ENCODE results near the gene FAM168A.

FAM168A gene

GRCh38 chr11:73637012-73637411, 39.1 kb upstream of the FAM168A start:
- no peaks in the 10 kb centered on the region; the same call in 1 of the 2 replicates for H3K9me3 ChIP-seq (ENCODE audit: insufficient read depth, low read length)
- no peak overlapping the region for H3K4me3 ChIP-seq (ENCODE audit: insufficient read length, low read depth)
- TF ChIP-seq YY1 (IDR thresholded peaks at IDR 0.05; ENCODE audit: insufficient read depth, insufficient read length) (no peak), SUZ12 (IDR thresholded peaks at IDR 0.05; ENCODE audit: extremely low read depth, insufficient read depth, insufficient read length) (no peak), ZNF274 (IDR thresholded peaks at IDR 0.05; ENCODE audit: low read depth, low read length) (no peak)
- no peak overlapping the region for H3K9ac ChIP-seq (ENCODE audit: insufficient read length, low read depth)
- DNase-seq (ENCODE audit: low read depth, low spot score) = no peak
- no peaks in the 10 kb centered on the region for H3K27me3 ChIP-seq (ENCODE audit: insufficient read depth, insufficient read length)
- no peaks in the 10 kb centered on the region for H3K4me1 ChIP-seq (ENCODE audit: insufficient read depth, insufficient read length)
- H3K36me3 ChIP-seq (ENCODE audit: insufficient read depth, insufficient read length, low read length) = no peaks in the 10 kb centered on the region

DNA sequence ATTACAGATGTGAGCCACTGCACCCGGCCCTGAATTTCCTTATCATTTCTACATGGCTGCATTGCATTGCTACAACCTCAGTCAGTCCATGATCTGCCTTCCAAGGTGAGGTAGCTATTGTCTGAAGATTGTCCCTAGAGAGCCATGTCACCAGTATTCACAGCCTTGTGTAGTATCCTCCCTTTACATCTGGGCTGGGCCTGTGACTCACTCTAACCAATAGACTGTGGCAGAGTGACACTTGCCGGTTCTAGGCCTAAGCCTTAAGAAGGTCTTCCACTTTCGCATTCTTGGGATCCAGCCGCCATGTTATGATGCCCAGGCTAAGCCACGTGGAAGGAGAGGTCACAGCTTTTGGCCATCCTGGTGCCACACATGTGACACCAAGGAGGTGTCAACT, 38.3 kb upstream of the FAM168A start:
- TF ChIP-seq YY1 (IDR thresholded peaks at IDR 0.05; ENCODE audit: insufficient read depth, insufficient read length) = no peak
- no peak for TF ChIP-seq ZNF274 (IDR thresholded peaks at IDR 0.05; ENCODE audit: low read depth, low read length)
- no peak for TF ChIP-seq SUZ12 (IDR thresholded peaks at IDR 0.05; ENCODE audit: extremely low read depth, insufficient read depth, insufficient read length)
- Histone ChIP-seq H3K9ac (ENCODE audit: insufficient read length, low read depth) (no peak overlapping the region), H3K4me3 (ENCODE audit: insufficient read length, low read depth) (no peak overlapping the region), H3K36me3 (ENCODE audit: insufficient read depth, insufficient read length, low read length) (no peaks in the 10 kb centered on the region), H3K27me3 (ENCODE audit: insufficient read depth, insufficient read length) (no peaks in the 10 kb centered on the region), H3K4me1 (ENCODE audit: insufficient read depth, insufficient read length) (no peaks in the 10 kb centered on the region), H3K9me3 (ENCODE audit: insufficient read depth, low read length) (no peaks in the 10 kb centered on the region; the same call in 1 of the 2 replicates)
- DNase-seq (ENCODE audit: low read depth, low spot score) = no peak

DNA sequence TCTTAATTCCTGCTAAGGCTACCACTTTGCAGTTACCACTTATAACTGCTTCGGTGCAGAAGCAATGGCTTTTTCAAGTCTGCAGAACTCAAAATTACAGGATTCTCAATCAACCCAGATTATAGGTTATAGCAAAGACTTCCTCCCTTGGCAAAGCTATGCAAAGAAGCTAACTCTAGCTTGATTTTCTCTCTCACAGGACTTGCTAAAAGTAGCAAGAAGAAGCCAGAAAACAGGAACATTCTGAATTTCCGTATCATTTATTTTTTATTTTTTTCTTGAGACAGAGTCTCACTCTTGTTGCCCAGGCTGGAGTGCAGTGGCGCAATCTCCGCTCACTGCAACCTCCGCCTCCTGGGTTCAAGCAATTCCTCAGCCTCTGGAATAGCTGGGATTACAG, 37.8 kb upstream of the FAM168A start:
- H3K9me3 ChIP-seq (ENCODE audit: insufficient read depth, low read length) = no peaks in the 10 kb centered on the region; the same call in 1 of the 2 replicates
- no peaks in the 10 kb centered on the region for H3K27me3 ChIP-seq (ENCODE audit: insufficient read depth, insufficient read length)
- no peak for TF ChIP-seq YY1 (IDR thresholded peaks at IDR 0.05; ENCODE audit: insufficient read depth, insufficient read length)
- no peak for TF ChIP-seq ZNF274 (IDR thresholded peaks at IDR 0.05; ENCODE audit: low read depth, low read length)
- no peak for TF ChIP-seq SUZ12 (IDR thresholded peaks at IDR 0.05; ENCODE audit: extremely low read depth, insufficient read depth, insufficient read length)
- H3K36me3 ChIP-seq (ENCODE audit: insufficient read depth, insufficient read length, low read length) = no peaks in the 10 kb centered on the region
- DNase-seq (ENCODE audit: low read depth, low spot score) = no peak
- H3K4me1 ChIP-seq (ENCODE audit: insufficient read depth, insufficient read length) = no peaks in the 10 kb centered on the region
- H3K4me3 ChIP-seq (ENCODE audit: insufficient read length, low read depth) = no peak overlapping the region
- no peak overlapping the region for H3K9ac ChIP-seq (ENCODE audit: insufficient read length, low read depth)

GRCh38 chr11:73633999-73634398, 36.1 kb upstream of the FAM168A start:
- no peaks in the 10 kb centered on the region for H3K27me3 ChIP-seq (ENCODE audit: insufficient read depth, insufficient read length)
- no peak for TF ChIP-seq ZNF274 (IDR thresholded peaks at IDR 0.05; ENCODE audit: low read depth, low read length)
- no peak for TF ChIP-seq YY1 (IDR thresholded peaks at IDR 0.05; ENCODE audit: insufficient read depth, insufficient read length)
- no peak for TF ChIP-seq SUZ12 (IDR thresholded peaks at IDR 0.05; ENCODE audit: extremely low read depth, insufficient read depth, insufficient read length)
- no peaks in the 10 kb centered on the region for H3K4me1 ChIP-seq (ENCODE audit: insufficient read depth, insufficient read length)
- no peak for DNase-seq (ENCODE audit: low read depth, low spot score)
- H3K9me3 ChIP-seq (ENCODE audit: insufficient read depth, low read length) = no peaks in the 10 kb centered on the region; the same call in 1 of the 2 replicates
- no peak overlapping the region for H3K9ac ChIP-seq (ENCODE audit: insufficient read length, low read depth)
- no peaks in the 10 kb centered on the region for H3K36me3 ChIP-seq (ENCODE audit: insufficient read depth, insufficient read length, low read length)
- H3K4me3 ChIP-seq (ENCODE audit: insufficient read length, low read depth) = no peak overlapping the region

DNA sequence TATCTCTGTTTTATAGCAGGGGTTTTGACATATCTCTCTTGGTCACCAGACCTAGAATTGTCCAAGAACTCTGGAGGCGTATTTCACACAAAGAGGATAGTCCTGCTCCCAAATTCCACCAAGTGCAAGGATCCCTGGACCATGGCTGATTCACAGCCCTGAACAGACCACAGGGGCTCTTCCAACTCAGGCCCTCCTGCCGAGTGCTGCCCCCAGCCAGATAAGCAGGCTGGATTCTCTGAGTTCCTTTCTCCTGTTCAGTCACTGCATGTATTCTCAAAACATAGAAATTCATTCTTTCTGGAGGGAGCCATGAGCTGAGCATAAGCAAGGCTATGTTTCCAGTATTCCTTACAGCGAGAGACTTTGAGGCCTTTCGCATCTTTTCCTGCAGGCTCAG, 35.1 kb upstream of the FAM168A start:
- no peaks in the 10 kb centered on the region for H3K27me3 ChIP-seq (ENCODE audit: insufficient read depth, insufficient read length)
- peaks cover 2% of the 10 kb centered on the region for H3K4me1 ChIP-seq (ENCODE audit: insufficient read depth, insufficient read length)
- TF ChIP-seq YY1 (IDR thresholded peaks at IDR 0.05; ENCODE audit: insufficient read depth, insufficient read length) = no peak
- no peak for TF ChIP-seq SUZ12 (IDR thresholded peaks at IDR 0.05; ENCODE audit: extremely low read depth, insufficient read depth, insufficient read length)
- no peak for TF ChIP-seq ZNF274 (IDR thresholded peaks at IDR 0.05; ENCODE audit: low read depth, low read length)
- no peak overlapping the region for H3K4me3 ChIP-seq (ENCODE audit: insufficient read length, low read depth)
- no peak for DNase-seq (ENCODE audit: low read depth, low spot score)
- H3K36me3 ChIP-seq (ENCODE audit: insufficient read depth, insufficient read length, low read length) = no peaks in the 10 kb centered on the region
- no peaks in the 10 kb centered on the region; the same call in 1 of the 2 replicates for H3K9me3 ChIP-seq (ENCODE audit: insufficient read depth, low read length)
- no peak overlapping the region for H3K9ac ChIP-seq (ENCODE audit: insufficient read length, low read depth)

GRCh38 chr11:73629907-73630306, 32.0 kb upstream of the FAM168A start:
- Histone ChIP-seq H3K9ac (ENCODE audit: insufficient read length, low read depth) (peak overlapping the region; percentile 5), H3K4me3 (ENCODE audit: insufficient read length, low read depth) (no peak overlapping the region), H3K36me3 (ENCODE audit: insufficient read depth, insufficient read length, low read length) (no peaks in the 10 kb centered on the region), H3K4me1 (ENCODE audit: insufficient read depth, insufficient read length) (peaks cover 2% of the 10 kb centered on the region), H3K27me3 (ENCODE audit: insufficient read depth, insufficient read length) (no peaks in the 10 kb centered on the region), H3K9me3 (ENCODE audit: insufficient read depth, low read length) (no peaks in the 10 kb centered on the region; the same call in 1 of the 2 replicates)
- no peak for DNase-seq (ENCODE audit: low read depth, low spot score)
- TF ChIP-seq YY1 (IDR thresholded peaks at IDR 0.05; ENCODE audit: insufficient read depth, insufficient read length) = no peak
- TF ChIP-seq ZNF274 (IDR thresholded peaks at IDR 0.05; ENCODE audit: low read depth, low read length) = no peak
- no peak for TF ChIP-seq SUZ12 (IDR thresholded peaks at IDR 0.05; ENCODE audit: extremely low read depth, insufficient read depth, insufficient read length)

GRCh38 chr11:73625696-73626318, 27.9 kb upstream of the FAM168A start:
- peak; percentile 66 for DNase-seq (ENCODE audit: low read depth, low spot score)
- no peak overlapping the region for H3K9ac ChIP-seq (ENCODE audit: insufficient read length, low read depth)
- H3K9me3 ChIP-seq (ENCODE audit: insufficient read depth, low read length) = no peaks in the 10 kb centered on the region
- no peak for TF ChIP-seq YY1 (IDR thresholded peaks at IDR 0.05; ENCODE audit: insufficient read depth, insufficient read length)
- no peak for TF ChIP-seq ZNF274 (IDR thresholded peaks at IDR 0.05; ENCODE audit: low read depth, low read length)
- TF ChIP-seq SUZ12 (IDR thresholded peaks at IDR 0.05; ENCODE audit: extremely low read depth, insufficient read depth, insufficient read length) = no peak
- no peaks in the 10 kb centered on the region for H3K36me3 ChIP-seq (ENCODE audit: insufficient read depth, insufficient read length, low read length)
- no peak overlapping the region for H3K4me3 ChIP-seq (ENCODE audit: insufficient read length, low read depth)
- no peaks in the 10 kb centered on the region for H3K27me3 ChIP-seq (ENCODE audit: insufficient read depth, insufficient read length)
- H3K4me1 ChIP-seq (ENCODE audit: insufficient read depth, insufficient read length) = peaks cover 2% of the 10 kb centered on the region
